22Rv1 (cell line): ENCODE results near the gene HEYL.

Experiments used
- ZFX ChIP-seq: fragments of 450-650 bp; IDR thresholded peaks from 2 replicates; pipeline ENCODE4 v1.6.1; 2017; ENCODE audit warnings: antibody characterized with exemption, borderline replicate concordance
- TF ChIP-seq, protein P1 (sequence below): fragments of 450-650 bp; IDR thresholded peaks from 2 replicates; pipeline ENCODE4 v1.5.1; 2017; ENCODE audit warnings: mild to moderate bottlenecking

- TF ChIP-seq, protein P1, sequence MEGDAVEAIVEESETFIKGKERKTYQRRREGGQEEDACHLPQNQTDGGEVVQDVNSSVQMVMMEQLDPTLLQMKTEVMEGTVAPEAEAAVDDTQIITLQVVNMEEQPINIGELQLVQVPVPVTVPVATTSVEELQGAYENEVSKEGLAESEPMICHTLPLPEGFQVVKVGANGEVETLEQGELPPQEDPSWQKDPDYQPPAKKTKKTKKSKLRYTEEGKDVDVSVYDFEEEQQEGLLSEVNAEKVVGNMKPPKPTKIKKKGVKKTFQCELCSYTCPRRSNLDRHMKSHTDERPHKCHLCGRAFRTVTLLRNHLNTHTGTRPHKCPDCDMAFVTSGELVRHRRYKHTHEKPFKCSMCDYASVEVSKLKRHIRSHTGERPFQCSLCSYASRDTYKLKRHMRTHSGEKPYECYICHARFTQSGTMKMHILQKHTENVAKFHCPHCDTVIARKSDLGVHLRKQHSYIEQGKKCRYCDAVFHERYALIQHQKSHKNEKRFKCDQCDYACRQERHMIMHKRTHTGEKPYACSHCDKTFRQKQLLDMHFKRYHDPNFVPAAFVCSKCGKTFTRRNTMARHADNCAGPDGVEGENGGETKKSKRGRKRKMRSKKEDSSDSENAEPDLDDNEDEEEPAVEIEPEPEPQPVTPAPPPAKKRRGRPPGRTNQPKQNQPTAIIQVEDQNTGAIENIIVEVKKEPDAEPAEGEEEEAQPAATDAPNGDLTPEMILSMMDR: no peak
- TF ChIP-seq ZFX: no peak
Measured at GRCh38 chr1:39649636-39650185, 10.3 kb upstream of the HEYL start.
